ENCODE results near the gene UQCC2.

GRCh38 chr6:33746036-33746600 is 34.6 kb upstream of the UQCC2 start:
- TF ChIP-seq CTCF (IDR thresholded peaks at IDR 0.05) (no peak), EZH2 (IDR thresholded peaks at IDR 0.05; ENCODE audit: borderline replicate concordance, insufficient read depth, low read depth, low read length, poor library complexity, severe bottlenecking) (no peak)

All from B cell (primary cell).